ENCODE measurements around the gene MAD1L1.

GRCh38 chr7:2032876-2033407 is 199.8 kb downstream of the MAD1L1 start:
- TF ChIP-seq EZH2phosphoT487 (IDR thresholded peaks at IDR 0.05; ENCODE audit: insufficient read depth, low read depth) (no peak), EZH2 (IDR thresholded peaks at IDR 0.05; ENCODE audit: insufficient read depth, poor library complexity, severe bottlenecking) (no peak)
